Esophagus muscularis mucosa (tissue), 3 donors: ENCODE measurements around the gene SEL1L.

ENCODE experiments used
- CTCF ChIP-seq, 3 experiments: fragments of 200-600 bp in 2 of 3; fragments of 450-650 bp in 1 of 3; sonication (generic) in 2 of 3; IDR thresholded peaks; one replicate each; pipeline ENCODE4 v1.5.1; 2017 to 2019; ENCODE audit warnings: antibody characterized with exemption in 3 of 3, mild to moderate bottlenecking in 2 of 3, moderate library complexity in 1 of 3
- POLR2A ChIP-seq: fragments of 450-650 bp; IDR thresholded peaks from one replicate; pipeline ENCODE4 v1.6.1; 2017; ENCODE audit warnings: antibody characterized with exemption, moderate library complexity, mild to moderate bottlenecking, low read depth
- POLR2AphosphoS5 ChIP-seq, 2 donors: sonication (generic); formaldehyde crosslinking; IDR thresholded peaks; one replicate each; pipeline ENCODE4 v1.6.1; 2017; ENCODE audit warnings: antibody characterized with exemption in 2 of 2

GRCh38 chr14:81485781-81486180 lies 47.9 kb downstream of the SEL1L start:
- TF ChIP-seq POLR2AphosphoS5 (IDR thresholded peaks at IDR 0.05) (no peak), POLR2A (no peak), CTCF (IDR thresholded peaks at IDR 0.05) (no peak)
